Motor neuron (in vitro differentiated cells): ENCODE data around the gene TWF1. TPM values are rescaled to one million over a fixed set of nuclear protein-coding genes. Genes with fewer than 3 reads are reported as not detected.
"Not testable (repeated sequence)": the region's sequence is repeated elsewhere in the genome, so short reads cannot be mapped to it uniquely, and the experiment has no call there.

Experiments
- ATAC-seq, 8 experiments: fragments of 200-7000 bp; cut with Tn5 transposase; replicated peaks in 6 of 8; 2 replicates each; pipeline ENCODE4 v1.8.0; 2021; ENCODE audit warnings: mild to moderate bottlenecking in 8 of 8, moderate library complexity in 8 of 8
- H3K27ac ChIP-seq, 2 donors: fragments of 250-450 bp; sonication (Bioruptor Pico); 2 replicates each; pipeline ENCODE4 v1.9.0; 2021; ENCODE audit warnings: antibody characterized with exemption in 2 of 2, mild to moderate bottlenecking in 2 of 2, moderate library complexity in 1 of 2
- H3K4me1 ChIP-seq, 2 donors: fragments of 250-450 bp; sonication (Bioruptor Pico); replicated peaks in 1 of 2; 2 replicates each; pipeline ENCODE4 v1.6.1; 2021; ENCODE audit warnings: antibody characterized with exemption in 2 of 2, mild to moderate bottlenecking in 2 of 2, moderate library complexity in 1 of 2
- H3K4me3 ChIP-seq, 5 donors: fragments of 250-450 bp; sonication (Bioruptor Pico); 2 replicates each; pipeline ENCODE4 v1.9.0; 2021; ENCODE audit warnings: antibody characterized with exemption in 5 of 5, mild to moderate bottlenecking in 5 of 5, moderate library complexity in 4 of 5
- WGBS, 10 experiments: fragments of 450-650 bp; shearing (Covaris generic); methylation state at CpG; one replicate each; pipeline ENCODE4 v1.0.0; 2022; 5-methylcytosine and 5-hydroxymethylcytosine counted together
- in situ Hi-C, 9 experiments: fragments of 400-800 bp; cut with MboI; loops; one replicate each; pipeline ENCODE4 v1.15.0; 2021; ENCODE audit warnings: low sequenced_read_pairs in 9 of 9, low pct_unique_long_range_greater_than_20kb in 2 of 9; ENCODE audit not compliant: unreplicated experiment in 9 of 9
- total RNA-seq, 8 experiments: library from RNA; unstranded; fragments of 300-600 nt; gene quantifications; 2 replicates each; pipeline versions ENCODE4 v1.2.3 to v1.2.4, GENCODE V29; 2022

TWF1 gene
- total RNA-seq = 100 to 1,000 TPM in 2 of 8 experiments, 10 to 100 TPM in 6; 61.3 to 122 (median 78.4) TPM

DNA sequence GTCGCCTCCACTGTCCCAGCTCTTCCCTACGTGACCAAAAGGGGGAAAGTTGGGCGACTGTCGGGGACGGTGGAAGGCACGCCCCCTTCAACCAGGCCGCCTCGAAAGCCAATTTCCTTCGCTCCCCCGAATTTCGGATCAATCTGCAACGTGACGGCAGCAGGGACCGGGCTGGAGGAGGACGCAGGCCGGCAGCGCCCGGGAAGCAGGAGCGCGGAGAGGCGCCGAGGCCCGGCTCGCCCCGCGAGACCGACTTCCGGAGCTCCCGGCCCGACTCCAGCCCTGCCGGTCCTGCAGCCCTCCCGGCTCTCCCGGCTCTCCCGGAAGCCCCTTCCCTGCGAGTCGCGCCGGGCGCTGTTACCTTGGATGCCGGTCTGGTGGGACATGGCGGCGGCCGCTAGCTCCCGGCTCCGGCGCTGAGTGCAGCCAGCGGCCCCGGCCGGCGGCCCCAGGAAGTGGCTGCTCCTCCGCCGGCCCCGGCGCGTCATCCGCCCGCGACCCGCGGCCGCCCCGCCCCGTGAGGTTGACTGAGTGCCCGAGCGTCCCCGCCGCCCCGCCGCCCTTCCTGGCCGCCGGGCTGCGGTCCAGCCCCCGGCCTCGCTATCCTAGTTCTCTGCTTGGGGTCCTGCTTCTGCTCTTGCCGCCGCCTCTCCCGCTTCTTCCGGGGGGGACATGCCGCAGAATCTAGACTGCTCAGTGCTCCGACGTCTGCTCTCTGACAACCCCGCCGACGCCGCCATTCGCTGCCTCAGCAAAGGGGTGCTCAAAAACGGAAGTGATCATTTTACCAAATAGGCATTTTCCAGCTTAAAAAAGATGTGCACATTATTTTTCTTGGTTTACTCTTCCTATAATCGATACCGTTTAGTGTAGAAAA, at the start of gene TWF1:
Gene TWF1, minus strand, starts transcription at position 458 of the 877 bp plus-strand sequence. Its CDS starts 72 bp downstream, at position 386.
- H3K4me1 ChIP-seq = peaks cover 0 to 13% of the 10 kb centered on the region in 2 donors
- peak within 1 kb of the TSS; percentile 89 to 96 for H3K27ac ChIP-seq
- H3K4me3 ChIP-seq = peak within 1 kb of the TSS; percentile 71 to 99 (median 92)
- in situ Hi-C loops = no loop called here
- 0 to 2% (median 0%) methylated on average over 3 to 12 of the region's 89 CpGs for WGBS, 10 experiments
- ATAC-seq = peak; percentile 93 to 98 (median 97)

DNA sequence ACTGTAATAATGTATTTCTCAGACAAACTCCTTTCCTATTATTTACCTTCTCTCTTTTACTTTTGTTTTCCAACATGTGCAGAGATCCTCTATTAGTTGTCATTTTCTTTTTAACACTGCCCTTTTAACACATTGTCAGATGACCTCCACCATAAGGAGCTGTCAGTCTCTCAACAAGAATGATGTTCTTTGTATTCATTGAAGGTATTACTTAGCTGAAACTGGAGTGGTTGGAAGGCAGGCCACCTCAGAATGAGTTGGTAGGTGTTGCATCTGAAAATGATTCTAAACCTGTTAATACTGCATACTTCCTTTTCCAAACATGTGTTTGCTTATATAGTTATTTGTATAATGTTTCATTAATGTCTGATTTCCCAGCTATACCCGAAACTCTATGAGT, 46.6 kb upstream of the TWF1 start:
- in situ Hi-C loops = no loop called here
- Histone ChIP-seq H3K4me1 (peaks cover 2% of the 10 kb centered on the region in 2 donors), H3K27ac (no peak overlapping the region), H3K4me3 (no peak overlapping the region)
- 80 to 100% (median 86%) methylated on average over 1 of the region's 1 CpG; no CpG with 5 or more reads in 3 of the 10 experiments for WGBS, 10 experiments
- no peak for ATAC-seq

DNA sequence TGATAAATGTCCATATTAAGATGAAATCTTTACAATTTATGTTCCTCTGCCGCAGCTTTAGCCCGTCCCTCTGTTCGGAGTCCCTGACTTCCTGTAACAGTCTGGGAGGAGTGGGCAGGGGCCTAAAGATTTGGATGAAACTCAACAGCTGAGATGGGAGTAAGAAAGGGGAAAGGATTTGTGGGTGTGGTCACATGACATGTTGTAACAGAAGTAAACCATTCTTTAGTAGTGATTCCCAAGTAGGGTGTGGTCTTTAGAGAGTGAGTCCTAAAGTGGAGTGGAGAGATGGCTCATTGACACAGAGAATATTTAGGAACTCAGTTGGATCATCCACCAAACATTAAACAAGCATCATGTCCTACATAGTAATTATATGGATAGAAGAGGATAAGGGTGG, 42.7 kb upstream of the TWF1 start:
- 96 to 100% (median 100%) methylated on average over 3 of the region's 3 CpGs; no CpG with 5 or more reads in 4 of the 10 experiments for whole genome bisulfite sequencing, 10 experiments
- no peak overlapping the region for H3K27ac ChIP-seq
- in situ Hi-C loops = no loop called here
- no peak overlapping the region for H3K4me3 ChIP-seq
- ATAC-seq = peak in 2 of 8 experiments; percentile 11 to 54
- peaks cover 3 to 8% of the 10 kb centered on the region in 2 donors for H3K4me1 ChIP-seq

DNA sequence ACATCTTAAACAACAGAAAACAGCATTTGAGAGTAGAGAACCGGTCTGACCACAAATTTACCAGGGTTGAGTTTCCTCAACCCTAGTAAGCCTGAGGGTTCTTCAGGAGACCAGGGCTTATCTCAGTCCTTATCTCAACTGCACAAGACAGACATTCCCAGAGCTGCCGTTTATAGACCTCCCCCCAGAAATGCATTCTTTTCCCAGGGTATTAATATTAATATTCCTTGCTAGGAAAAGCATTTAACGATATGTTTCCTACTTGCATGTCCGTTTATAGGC, 42.0 kb upstream of the TWF1 start:
- ATAC-seq = no peak
- Histone ChIP-seq H3K27ac (no peak overlapping the region), H3K4me1 (peaks cover 3 to 8% of the 10 kb centered on the region in 2 donors), H3K4me3 (no peak overlapping the region)
- in situ Hi-C loops = no loop called here
- WGBS, 10 experiments = 83 to 100% (median 98%) methylated on average over 1 to 4 of the region's 4 CpGs; no CpG with 5 or more reads in 1 of the 10 experiments

DNA sequence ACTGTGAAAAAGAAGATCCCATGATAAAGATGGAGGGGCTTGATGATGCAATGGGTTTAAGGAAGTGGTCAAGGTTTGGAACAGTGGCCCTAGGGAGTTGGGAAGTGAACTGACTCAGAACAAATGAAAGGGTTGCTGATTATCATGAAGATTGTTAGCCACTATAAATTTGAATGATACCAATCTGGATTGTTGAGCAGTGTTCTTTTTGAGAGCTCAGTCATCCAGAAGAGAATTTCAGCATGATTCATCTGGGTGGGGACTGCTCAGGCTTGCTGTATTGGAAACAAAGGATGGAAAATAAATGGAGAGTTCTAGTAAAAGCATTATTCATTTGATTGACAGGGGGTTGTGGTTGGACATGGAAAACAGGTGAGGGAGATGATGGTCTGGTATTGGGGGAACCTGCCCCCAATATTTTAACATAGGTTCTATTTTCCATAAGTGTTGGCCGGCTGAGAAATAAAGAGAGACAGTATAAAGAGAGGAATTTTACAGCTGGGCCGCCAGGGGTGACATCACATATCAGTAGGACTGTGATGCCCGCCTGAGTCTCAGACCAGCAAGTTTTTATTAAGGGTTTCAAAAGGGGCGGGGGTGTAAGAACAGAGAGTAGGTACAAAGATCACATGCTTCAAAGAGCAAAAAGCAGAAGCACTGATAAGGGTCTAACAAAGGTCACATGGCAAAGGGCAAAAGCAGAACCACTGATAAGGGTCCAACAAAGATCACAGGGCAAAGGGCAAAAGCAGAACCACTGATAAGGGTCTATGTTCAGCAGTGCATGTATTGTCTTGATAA, 41.5 kb upstream of the TWF1 start:
- H3K27ac ChIP-seq = peak overlapping the region in 1 of 2 donors; percentile 58
- H3K4me1 ChIP-seq, H3K4me3 ChIP-seq, in situ Hi-C loops: not testable (repeated sequence)
- 29 to 100% (median 93%) methylated on average over 1 to 2 of the region's 4 CpGs; no CpG with 5 or more reads in 4 of the 10 experiments for WGBS, 10 experiments
- peak; percentile 57 to 99 (median 96) for ATAC-seq

GRCh38 chr12:43842259-43842658, 36.1 kb upstream of the TWF1 start:
- Histone ChIP-seq H3K4me1 (peaks cover 0 to 4% of the 10 kb centered on the region in 2 donors), H3K4me3 (no peak overlapping the region), H3K27ac (no peak overlapping the region)
- no peak for ATAC-seq
- in situ Hi-C loops = no loop called here
- 100% methylated on average over 1 of the region's 1 CpG; no CpG with 5 or more reads in 5 of the 10 experiments for WGBS, 10 experiments

DNA sequence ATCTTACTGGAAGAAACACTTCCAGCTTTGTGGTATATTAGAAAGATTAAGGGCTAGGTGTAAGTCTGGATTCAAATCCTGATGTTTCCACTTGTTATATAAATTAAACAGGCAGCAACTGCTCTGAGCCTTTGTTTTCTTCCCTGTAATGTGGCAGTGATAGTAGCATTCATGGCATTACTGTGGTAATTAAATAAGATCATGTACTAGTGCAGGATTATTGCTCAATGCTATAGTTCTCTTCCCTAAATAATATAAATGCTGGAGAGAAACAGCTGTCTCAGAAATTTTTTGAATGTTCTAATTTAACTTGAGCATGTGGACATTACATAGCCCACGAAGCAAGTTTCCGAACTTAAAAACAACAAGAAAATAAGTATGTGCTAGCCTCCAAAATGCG, 35.1 kb upstream of the TWF1 start:
- ATAC-seq = no peak
- Histone ChIP-seq H3K27ac (no peak overlapping the region), H3K4me1 (no peaks in the 10 kb centered on the region), H3K4me3 (no peak overlapping the region)
- in situ Hi-C loops = no loop called here
- WGBS, 10 experiments = 67 to 100% (median 93%) methylated on average over 1 to 3 of the region's 3 CpGs; no CpG with 5 or more reads in 1 of the 10 experiments

DNA sequence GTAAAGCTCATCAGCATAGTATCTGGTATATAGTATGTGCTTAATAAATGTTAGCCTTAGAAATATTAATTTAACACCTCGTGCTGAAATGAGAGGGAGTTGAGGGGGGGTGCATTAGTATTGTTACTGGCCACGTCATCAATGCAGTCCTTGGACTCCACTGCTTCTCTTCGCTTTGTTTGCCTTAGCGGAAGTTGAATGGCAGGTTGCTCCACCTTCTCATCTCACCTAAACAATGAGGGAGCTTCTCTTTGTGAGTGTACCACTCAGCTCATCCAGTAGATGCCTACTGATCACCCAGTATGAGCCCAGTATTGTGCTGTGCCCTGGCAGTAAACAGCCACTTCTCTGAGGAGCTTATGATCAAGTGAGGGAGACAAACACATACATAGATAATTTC, 34.2 kb upstream of the TWF1 start:
- H3K4me1 ChIP-seq = peaks cover 0 to 2% of the 10 kb centered on the region in 2 donors
- H3K4me3 ChIP-seq = no peak overlapping the region
- no peak overlapping the region for H3K27ac ChIP-seq
- 65 to 94% (median 86%) methylated on average over 1 to 4 of the region's 4 CpGs; no CpG with 5 or more reads in 2 of the 10 experiments for WGBS, 10 experiments
- no peak for ATAC-seq
- in situ Hi-C loops = no loop called here

- Histone ChIP-seq H3K4me1 (peaks cover 0 to 4% of the 10 kb centered on the region in 2 donors), H3K4me3 (peak overlapping the region; percentile 48 to 89 (median 57)), H3K27ac (peak overlapping the region in 1 of 2 donors; percentile 47)
- peak; percentile 4 to 73 (median 29) for ATAC-seq
- in situ Hi-C loops = no loop called here
- 0 to 29% (median 16%) methylated on average over 2 to 7 of the region's 8 CpGs; no CpG with 5 or more reads in 1 of the 10 experiments for WGBS, 10 experiments
These were observed 30.4 kb upstream of the TWF1 start for GRCh38 chr12:43836475-43836989.

DNA sequence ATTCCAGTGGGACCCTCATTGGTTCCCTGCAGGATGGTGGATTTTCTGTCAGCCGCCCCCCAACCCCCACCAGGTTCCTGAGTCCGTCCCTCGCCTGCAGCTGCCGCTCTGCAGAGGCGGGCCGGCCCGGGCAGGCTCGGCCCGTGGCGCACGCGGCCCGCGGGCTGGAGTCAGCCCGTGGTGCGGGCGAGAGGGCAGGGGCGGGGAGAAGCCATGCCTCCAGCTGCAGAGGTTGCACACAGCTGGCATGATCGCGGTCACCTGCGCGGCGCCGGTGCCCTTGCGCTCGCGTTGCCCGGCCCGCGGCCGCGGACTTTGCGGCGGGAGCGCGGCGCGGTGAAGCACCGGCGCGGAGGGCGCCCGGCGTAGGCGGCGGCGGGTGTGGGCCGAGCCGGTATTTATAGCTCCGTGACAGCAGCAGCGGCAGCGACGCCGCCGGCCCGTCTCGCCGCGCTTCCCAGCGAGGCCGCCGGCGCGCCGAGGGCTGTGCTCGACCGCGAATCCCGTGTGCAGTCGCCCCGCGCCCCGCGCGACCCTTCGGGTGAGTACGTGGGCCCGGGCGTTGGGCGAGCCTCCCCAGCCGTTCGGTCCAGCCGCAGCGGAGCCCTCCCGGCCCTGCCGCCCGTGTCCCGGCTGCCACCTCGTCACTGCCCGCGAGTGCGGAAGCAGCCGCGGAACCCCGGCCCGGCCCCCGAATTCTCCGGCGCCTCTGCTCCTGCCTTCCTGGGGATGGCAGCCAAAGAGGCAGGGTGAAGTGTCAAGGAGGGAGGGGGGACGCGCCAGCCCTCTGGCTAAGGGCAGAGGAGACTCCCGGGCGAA, 29.7 kb upstream of the TWF1 start, which contains the start of gene TMEM117:
Gene TMEM117, plus strand, starts transcription at position 426 of the 819 bp plus-strand sequence.
- peak; percentile 80 to 89 (median 83) for ATAC-seq
- Histone ChIP-seq H3K4me3 (peak within 1 kb of the TSS; percentile 48 to 89 (median 57)), H3K4me1 (peaks cover 0 to 4% of the 10 kb centered on the region in 2 donors), H3K27ac (peak within 1 kb of the TSS in 1 of 2 donors; percentile 47)
- WGBS, 10 experiments = 0 to 3% (median 0%) methylated on average over 2 to 14 of the region's 103 CpGs; no CpG with 5 or more reads in 5 of the 10 experiments
- in situ Hi-C loops = no loop called here

DNA sequence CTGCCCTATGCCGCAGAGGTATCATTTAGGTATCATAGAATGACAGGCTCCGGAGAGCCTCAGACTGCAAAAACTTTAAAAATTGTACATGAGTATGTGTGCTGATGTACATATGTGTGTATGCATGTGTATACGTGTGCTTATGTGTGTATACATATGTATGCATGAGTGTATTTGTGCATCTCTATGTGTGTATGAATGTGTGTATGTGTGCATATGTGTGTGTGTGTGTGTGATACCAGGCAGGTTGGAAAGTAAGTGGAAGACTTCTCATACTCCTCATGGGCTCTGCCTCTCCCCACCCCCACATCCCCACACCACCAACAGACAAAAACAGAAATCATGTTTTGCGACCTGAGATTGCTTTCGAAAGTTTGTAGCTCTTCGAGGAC, 29.1 kb upstream of the TWF1 start:
- peaks cover 0 to 4% of the 10 kb centered on the region in 2 donors for H3K4me1 ChIP-seq
- WGBS, 10 experiments = 0 to 100% (median 100%) methylated on average over 1 to 3 of the region's 6 CpGs; no CpG with 5 or more reads in 3 of the 10 experiments
- peak; percentile 4 to 29 (median 16) for ATAC-seq
- no peak overlapping the region for H3K27ac ChIP-seq
- peak overlapping the region; percentile 48 to 89 (median 57) for H3K4me3 ChIP-seq
- in situ Hi-C loops = no loop called here
